SW480 (cell line): ENCODE measurements around the gene OLFM3.

Source experiments
- DNase-seq: peaks from one replicate; pipeline ENCODE4 v3.0.0-alpha.2; 2016; ENCODE audit warnings: low spot score

OLFM3 gene

DNA sequence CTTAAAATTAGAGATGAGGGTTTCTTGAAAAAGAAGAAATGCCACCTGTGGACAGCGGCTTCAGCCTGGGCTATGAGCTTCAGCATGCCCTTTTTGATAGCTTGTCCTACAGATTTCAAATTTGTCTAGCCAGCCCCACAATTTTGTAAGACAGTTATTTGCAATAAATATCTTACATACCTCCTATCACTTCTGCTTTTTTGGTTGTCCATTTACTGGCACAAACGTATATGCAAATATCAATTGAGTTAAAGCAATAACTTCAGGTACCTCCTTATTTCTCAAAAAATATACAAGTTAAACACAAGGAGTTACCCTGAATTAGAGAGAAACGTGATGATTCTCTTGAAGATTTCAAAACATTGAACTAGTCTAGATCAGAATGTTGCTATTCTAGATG, 53.5 kb downstream of the OLFM3 start:
- DNase-seq = no peak

DNA sequence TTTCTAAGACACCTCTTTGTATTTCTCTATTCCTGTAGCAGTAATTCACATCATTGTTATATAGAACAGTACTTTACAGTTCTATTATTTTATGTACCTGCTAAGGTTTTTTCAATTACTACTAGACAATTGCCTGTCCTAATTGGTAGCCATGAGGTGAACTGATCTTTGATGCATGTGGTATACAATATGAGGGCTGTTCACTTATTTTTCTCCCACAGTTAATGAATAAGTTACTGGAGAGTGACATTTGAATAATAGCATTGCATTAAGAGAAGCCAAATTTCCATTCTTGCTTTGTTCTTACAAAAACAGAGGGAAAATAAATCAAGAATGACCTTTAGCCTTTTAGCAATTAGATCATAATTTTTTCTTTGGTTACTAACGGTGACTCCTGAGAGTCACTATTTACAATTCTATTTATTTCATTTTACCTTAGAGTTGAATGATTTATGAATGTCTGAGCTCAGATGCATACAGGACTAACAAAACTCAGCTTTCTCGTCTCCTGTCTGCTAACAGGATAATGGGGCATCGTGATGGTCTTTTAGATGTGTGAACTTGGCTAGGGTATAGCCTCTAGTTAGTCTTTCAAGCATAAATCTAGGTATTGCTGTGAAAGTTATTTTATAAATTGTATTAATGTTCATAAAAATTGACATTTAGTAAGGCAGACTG, 54.1 kb downstream of the OLFM3 start:
- no peak for DNase-seq

DNA sequence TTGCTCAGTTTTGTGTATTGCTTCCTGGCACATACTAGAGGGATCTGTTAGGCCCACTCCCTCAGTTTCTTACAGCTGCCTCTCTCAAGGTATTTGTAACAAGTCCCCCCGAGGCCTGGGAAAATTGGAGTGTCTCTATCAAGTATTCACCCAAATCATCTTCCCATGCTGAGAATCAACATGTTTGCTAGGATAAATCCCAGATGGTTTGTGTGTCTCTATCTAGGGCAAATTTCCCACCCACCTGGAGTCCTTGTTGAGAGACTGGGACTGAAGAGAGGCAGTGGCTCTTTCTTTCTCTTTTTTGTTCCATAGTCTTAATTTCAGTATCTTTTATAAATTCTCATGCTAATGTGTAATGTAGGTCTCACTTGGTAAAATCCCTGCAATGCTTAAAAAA, 58.0 kb downstream of the OLFM3 start:
- DNase-seq = no peak

DNA sequence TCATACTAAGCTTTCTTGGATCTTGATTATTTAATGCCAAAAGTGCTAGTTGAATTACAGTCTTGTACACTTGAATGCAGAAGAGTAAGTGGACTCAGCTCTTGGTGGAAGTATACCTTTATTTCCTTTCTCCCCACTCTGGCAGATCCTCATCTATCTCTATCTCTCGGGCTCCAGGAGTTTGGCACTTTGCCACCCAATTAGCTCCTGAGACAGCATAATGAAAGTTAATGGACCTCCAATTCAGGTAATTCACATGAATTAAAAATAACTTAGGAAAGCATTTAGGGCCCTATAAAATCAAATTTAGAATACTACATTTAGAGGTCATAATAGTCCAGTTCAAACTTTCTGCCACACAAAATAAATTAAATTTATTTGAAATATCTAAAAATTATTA, 67.4 kb downstream of the OLFM3 start:
- no peak for DNase-seq

DNA sequence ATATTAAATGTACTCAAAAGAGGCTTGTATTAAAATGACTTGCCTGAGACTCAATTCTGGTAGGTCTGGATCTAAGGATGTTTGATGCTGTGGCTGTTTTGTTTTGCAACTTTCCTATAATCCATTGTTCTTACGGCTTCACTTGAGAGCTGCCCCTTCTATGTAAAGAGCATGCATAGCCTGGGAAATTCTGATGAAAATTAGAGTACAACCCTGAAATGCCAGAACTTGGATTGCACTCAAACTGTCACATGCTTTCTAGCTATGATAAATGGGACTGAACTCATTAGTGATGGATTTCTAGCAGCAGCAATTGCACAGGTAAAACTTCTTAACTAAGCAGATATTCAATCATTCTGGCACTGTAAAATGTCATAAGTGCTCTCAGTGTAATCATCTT, 67.9 kb downstream of the OLFM3 start:
- DNase-seq = no peak

DNA sequence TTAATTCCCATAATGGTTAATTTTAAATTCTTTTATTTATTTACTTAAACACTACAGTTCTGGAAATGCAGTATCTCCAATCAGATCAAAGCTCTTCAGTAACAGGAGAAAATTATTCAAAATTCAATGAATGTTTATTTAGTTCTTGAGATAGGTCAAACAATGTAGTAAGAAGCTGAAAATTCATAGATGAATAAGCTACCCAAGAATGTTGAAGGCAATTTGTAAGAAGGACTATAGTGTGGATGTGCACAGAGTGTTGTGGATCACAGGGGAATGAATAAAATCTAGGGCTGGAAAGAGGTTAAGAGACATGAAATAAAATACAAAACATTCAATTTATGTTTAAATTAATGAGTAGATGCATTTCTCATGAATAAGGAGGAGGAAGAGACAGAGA, 72.0 kb downstream of the OLFM3 start:
- no peak for DNase-seq

DNA sequence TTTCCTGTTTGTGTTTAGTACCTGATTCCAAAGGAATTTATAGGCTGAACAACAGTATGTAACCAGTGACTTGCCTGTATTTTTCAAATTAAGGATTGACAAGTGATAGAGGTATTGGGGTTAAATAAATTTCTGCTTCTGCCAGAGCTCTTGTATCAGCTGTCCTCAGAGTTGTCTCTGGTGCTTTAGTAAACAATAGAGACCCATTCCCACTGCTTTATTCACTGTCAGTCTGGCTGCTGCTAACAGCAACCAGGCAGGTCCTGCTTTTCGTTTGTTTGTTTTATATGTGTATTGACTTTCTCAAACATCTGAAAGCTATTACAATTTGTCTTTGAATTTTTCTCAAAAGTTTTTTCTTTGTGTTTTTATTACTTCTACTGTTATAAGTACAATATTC, 76.1 kb downstream of the OLFM3 start:
- DNase-seq = no peak

DNA sequence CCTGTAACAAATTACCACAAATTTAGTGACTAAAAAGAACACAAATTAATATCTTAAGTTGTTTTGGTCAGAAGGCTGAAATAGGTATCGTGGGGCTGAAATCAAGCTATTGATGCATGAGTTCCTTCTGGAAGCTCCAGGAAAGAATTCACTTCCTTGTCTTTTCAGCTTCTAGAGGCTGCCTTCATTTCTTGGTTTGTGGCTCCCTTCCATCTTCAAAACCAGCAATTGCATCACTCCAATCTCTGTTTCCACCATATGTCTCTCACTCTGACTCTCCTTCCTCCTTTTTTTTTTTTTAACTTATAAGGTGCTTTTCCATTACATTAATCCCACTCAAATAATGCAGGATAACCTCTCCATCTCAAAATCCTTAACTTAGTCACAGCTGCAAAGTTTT, 78.4 kb downstream of the OLFM3 start:
- no peak for DNase-seq

DNA sequence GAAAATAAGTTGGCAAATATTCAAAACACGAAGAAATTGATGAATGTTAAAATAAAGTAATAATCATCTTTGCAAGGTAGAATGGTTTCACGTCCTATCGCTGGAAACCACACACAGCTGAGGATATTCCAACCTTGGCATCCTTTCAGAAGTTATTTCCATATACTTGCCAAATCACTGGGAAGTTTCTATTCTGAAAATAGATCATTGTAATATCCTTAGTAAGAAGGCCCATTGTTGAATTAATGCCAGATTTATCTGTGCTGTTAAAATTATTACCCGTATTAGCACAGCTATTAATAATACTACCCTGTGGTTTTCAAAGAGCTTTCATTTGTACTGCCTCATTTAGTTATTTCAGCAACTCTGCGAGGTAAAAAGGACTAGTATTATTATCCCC, 81.1 kb downstream of the OLFM3 start:
- DNase-seq = no peak

DNA sequence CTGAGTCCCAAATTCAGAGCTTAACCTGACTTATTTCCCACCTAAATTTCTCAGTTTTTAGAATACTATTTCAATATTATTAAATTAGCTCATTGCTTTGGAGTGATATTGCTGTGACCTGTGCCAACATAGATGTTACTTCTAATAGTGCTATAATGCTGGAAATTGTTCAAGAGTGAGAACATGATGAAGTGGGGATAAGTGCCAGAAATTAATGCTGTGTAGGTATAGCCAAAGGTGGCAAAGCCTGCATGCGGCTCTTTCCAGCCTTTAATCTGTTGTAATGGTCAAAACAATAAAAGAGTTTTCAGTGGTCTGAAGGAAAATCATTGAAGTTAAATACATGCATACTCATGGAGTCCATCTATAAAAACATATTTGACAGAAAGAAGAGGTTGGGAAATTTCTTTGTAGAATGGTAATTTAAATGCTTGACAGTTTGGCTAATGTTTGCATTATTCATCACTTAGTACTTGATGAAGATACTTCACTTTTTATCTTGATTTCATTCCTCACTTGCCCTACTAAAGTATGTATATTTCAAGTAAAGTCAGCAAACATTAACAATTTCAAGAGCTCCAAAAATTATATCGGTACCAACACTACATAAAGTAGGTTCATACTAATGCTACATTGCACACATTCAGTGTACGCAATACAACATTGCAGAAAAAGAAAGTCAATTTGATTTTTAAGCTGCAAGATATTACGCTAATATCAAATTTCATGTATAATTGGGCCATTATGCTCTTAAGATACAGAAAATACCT, 82.1 kb downstream of the OLFM3 start:
- no peak for DNase-seq

DNA sequence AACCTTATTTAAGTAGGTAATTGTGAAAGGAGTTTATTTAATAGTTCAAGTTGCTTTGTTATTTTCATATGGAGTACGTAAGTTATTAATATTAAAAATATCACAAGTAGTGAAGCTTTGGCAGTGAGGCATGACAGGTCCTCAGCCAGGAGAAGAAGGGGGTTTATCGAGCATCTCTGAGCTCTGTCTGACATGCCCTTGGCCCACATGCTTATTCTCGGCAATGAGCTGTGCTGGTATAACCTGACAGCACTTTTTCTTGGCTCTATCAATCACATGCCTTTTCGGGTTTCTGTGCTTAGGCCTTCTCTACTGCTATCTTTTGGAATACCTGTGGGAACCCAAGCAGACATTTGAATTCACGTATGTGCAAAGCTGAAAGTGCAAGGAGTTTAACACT, 84.8 kb downstream of the OLFM3 start:
- no peak for DNase-seq

DNA sequence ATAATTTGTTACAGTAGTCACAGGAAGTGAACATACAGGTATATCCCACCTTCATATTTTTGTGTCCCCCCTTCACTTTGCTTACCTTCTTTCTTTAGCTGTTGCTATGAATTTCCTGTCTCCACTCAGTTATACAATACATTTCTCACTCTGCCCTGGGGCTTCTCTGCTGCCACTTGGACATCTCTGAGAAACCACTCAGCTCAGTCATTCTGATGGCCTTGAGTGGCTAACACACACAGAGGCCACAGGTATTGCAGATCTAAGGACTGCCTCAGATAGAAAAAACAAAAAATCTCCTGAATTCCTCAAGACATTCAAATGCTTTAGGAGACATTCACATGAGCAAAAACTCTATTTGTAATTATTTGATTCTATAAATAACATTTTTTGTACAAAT, 87.7 kb downstream of the OLFM3 start:
- no peak for DNase-seq

DNA sequence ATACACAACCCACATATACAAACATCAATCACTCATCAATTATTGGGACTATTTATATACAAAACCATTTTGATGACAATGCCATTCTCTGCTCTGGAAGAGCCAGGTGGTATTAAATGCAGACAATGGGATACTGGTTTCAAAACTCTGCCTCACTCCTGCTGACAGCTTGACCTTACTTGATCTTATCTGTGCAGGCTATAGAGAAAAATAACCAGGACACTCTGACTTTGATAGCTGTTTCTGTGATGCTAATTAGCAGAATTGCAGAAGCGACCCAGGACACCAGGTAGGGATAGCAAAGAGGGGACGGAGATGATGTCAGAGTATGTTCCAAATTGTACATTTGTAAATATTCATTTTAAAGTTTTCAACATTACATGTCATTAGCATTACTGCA, 89.5 kb downstream of the OLFM3 start:
- no peak for DNase-seq

DNA sequence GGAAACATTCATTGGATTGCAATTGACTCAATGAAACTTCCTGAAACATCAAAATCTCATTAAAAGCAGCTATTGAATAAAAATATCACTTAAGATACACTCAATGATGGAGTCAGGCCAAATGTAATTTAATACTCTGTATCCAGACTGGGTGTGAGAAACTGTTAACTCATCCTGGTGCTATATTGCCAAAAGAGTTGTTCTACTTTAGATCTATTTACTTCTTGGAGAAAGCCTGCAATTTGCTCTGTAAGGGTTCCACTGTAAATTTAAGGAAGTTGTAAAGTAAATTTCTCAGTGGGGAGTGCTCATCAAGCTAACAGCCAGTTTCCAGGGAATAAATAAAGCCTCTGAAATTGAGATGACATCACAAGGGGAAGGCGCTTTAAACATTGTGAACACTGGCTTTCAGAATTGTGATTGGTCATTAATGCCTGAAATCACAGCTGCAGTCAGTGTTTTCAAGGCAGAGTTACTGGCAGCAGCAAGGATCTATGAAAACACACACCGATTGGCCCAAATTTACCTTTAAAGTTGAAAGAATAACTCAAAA, 91.4 kb downstream of the OLFM3 start:
- DNase-seq = no peak

DNA sequence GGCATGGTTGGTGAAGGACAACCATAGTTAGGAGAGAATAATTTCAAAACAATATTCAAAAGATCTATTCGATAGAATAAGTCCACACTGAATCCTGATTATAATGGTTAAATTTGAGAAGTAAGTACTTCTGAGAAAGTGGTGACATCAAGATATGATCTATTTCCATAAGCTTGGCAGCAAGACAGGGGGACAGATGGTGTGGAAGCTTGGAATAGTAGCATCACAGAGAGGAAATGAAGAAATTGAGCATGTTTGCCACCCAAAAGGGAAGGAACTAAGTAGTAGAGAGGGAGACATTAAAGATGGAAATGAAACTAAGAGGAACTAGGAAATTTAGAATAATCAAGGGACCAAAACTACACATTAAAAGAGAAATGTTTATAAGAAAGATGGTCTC, 94.5 kb downstream of the OLFM3 start:
- DNase-seq = no peak

DNA sequence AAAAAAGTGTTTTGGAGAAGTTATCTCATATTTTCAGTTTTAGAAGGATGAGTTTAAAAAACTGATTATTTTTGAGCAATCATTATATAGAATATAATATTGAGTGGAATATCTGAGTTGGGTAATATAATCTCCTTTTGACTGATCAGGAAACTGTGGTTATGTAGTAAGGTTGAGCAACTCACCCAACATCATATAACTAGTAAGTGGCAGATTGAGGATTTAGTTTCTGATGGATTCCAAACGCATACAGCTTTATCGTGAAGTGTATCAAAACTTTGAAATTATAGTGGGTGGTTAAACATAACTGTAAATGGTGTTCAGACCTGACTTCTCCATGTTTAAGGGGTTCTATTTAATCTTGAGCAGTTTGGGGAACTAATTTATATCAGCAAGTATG, 98.6 kb downstream of the OLFM3 start:
- no peak for DNase-seq

DNA sequence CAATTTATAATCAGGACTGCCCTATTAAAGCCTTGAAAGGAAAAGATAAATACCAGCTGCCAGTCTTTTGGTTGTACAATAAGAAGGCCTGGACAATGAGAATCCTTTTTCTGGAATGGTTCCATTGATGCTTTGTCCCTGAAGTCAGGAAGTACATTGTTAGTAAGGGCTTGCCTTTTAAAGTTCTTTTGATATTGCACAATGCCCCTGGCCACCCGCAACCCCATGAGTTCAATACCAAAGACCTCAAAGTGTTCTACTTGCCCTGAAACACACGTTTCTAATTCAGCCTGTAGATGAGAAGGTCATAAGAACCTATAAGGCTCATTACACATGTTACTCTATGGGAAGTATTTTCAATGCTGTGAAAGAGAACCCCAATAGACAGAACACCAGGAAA, 112.1 kb downstream of the OLFM3 start:
- DNase-seq = no peak

DNA sequence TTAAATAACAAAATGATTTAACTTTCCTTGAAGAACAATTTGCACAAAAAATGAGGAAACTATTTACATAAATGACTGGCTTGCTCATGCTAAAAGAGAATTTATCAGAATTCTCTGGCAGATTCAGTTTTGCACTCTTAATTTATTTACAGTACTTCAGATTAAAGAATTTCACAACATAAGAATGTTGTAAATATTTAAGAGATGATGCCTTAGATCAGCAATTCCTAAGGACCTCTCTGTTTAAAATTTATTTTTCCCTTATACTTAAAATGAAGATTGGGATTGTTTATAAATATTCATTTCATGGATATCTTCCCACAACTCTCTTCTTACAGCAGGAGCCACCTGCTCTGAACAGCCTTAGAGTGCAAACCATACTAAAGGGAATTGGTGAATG, 120.8 kb downstream of the OLFM3 start:
- no peak for DNase-seq

DNA sequence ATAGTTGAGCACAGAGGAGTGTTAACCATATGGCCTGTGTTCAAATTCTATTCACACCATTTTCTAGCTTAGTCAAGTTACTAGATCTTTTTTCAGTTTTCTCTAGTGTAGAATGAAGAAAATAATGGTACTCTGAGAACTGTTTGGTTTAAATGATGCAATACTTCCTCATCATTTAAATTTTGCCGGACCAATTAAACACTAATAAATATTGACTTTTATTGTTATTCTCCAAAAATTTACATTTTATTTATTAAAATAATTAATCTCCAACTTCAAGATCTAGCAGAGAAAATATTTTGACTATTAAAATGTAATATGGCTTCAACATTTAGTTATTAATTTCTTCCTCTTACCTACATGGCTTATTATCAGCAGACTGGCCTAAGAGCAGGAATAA, 123.1 kb downstream of the OLFM3 start:
- no peak for DNase-seq

DNA sequence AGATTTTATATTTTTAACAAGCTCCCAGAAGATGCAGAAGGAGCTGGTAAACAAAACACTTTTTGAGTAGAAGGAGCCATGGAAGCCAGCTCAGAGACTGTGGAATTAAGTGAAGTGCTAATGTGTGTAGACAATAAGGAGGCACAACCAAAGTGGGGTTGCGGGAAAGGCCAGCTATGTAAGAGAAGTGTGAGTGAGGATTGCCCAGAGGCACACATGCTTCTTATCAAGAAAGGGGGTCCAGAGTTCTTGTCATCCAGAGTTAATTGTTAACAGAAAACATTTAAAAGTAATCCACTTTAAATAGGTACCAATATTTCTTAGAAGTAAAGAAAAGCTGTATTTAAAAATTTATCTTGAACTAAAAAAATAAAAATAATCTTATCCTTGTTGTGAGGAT, 136.8 kb downstream of the OLFM3 start:
- no peak for DNase-seq

DNA sequence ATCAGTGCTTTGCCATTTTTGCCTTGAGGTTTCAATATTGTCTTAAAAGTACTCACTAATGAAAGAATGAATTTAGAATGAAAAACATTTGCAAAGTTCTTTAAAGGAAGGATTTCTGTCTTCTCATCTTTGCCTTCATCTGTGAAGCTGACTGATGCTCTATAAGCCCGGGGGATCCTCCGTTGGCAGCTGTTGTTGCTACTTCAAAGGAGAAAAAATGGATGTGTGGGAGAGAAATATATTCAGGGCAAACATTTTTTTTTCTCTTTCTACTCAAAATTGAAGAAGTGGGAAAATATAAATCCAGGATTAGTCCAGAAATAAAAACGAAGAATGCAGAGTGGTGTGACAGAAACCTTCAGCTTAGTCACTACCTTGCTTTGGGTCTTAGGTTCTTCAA, 142.5 kb downstream of the OLFM3 start:
- no peak for DNase-seq

DNA sequence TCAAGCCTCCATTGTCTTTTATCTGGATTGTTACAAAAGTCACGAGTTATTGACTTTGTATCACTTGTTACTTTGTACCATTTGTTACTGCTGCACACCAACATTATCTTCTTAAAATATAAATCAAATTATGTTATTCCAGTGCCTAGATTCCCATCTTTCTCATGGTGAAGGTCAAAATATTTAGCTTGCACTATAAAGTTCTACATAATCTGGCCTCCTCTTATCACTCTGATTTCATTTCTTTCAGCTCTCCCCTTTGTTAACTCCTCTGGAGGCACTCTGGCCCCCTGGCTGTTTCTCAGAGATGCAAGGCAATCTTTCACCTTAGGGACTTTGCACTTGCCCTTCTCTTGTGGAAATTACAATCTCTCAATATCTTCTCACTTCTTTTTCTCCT, 143.8 kb downstream of the OLFM3 start:
- DNase-seq = no peak

DNA sequence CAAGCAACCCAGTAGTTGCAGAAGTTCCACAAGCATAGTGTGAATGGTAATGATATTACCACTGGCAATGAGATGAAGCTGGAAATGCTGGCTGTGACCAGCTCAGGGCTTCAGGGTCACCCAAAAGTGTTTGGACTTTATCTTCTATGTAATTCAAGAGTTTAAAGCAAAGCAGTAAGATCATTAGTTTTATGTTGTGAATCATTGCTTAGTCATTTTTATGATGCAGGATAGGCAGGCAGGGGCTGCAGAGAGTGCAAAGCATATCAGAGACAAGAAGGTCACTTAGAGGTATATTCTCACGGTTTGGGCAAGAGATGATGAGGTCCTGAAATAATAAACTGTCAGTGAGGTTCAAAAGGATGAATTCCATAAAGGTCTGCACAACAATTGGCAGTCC, 147.4 kb downstream of the OLFM3 start:
- DNase-seq = no peak

DNA sequence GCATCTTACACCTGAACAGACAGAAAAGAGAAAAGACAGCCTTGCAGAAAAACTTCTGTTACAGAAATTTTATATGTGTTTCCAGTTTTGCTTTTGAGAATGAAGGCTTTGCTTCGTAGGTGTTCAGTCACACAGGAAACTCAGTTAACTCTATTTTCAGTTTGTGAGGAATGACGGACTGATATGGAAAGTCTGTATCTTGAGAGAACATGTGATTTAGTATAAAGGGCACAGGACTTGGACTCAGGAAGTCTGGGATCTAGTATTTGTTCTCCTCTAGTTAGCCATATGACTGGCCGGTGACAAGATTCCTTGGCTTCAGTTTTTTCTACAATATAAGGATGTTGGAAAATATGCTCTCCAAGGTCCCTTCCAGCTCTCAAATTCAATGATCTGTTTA, 149.1 kb downstream of the OLFM3 start:
- no peak for DNase-seq
